HepG2 (cell line): Measurements from ENCODE around the gene PBX2. TPM values are rescaled to one million over a fixed set of nuclear protein-coding genes. Genes with fewer than 3 reads are reported as not detected.
A peak's percentile ranks its signal among the peaks of the same experiment; 100 is the strongest.

Experiments used
- CCDC6 ChIP-seq: sonication (generic); formaldehyde crosslinking; IDR thresholded peaks from 2 replicates; pipeline ENCODE4 v1.8.1; 2022; ENCODE audit warnings: mild to moderate bottlenecking, missing genetic modification reagents, moderate library complexity
- CHD4 ChIP-seq: fragments of 200-600 bp; sonication (generic); IDR thresholded peaks from 2 replicates; pipeline ENCODE4 v1.7.0; 2017; ENCODE audit warnings: mild to moderate bottlenecking, low read length, borderline replicate concordance
- FUBP1 ChIP-seq: sonication (generic); formaldehyde crosslinking; IDR thresholded peaks from 2 replicates; pipeline ENCODE4 v1.5.1; 2020; ENCODE audit warnings: missing genetic modification reagents, mild to moderate bottlenecking, borderline replicate concordance
- HMGXB3 ChIP-seq: sonication (generic); formaldehyde crosslinking; IDR thresholded peaks from 2 replicates; pipeline ENCODE4 v1.4.0; 2020; ENCODE audit warnings: missing genetic modification reagents, borderline replicate concordance
- JARID2 ChIP-seq: sonication (generic); formaldehyde crosslinking; IDR thresholded peaks from 2 replicates; pipeline ENCODE4 v1.8.1; 2023; ENCODE audit warnings: missing genetic modification reagents, inconsistent platforms; ENCODE audit not compliant: insufficient replicate concordance
- MAF1 ChIP-seq: sonication (generic); formaldehyde crosslinking; IDR thresholded peaks from 2 replicates; pipeline ENCODE4 v1.5.0; 2020; ENCODE audit warnings: missing genetic modification reagents, borderline replicate concordance
- SNAPC4 ChIP-seq: sonication (generic); formaldehyde crosslinking; IDR thresholded peaks from 2 replicates; pipeline ENCODE4 v1.4.0; 2020; ENCODE audit warnings: mild to moderate bottlenecking, missing genetic modification reagents
- ZBTB3 ChIP-seq: sonication (generic); formaldehyde crosslinking; IDR thresholded peaks from 2 replicates; pipeline ENCODE4 v1.4.0; 2020; ENCODE audit warnings: low read depth, mild to moderate bottlenecking, moderate library complexity, missing genetic modification reagents, borderline replicate concordance
- ZNF563 ChIP-seq: sonication (generic); formaldehyde crosslinking; IDR thresholded peaks from 2 replicates; pipeline ENCODE4 v1.8.0; 2022; ENCODE audit warnings: mild to moderate bottlenecking, moderate library complexity, missing genetic modification reagents
- ZNF614 ChIP-seq: IDR thresholded peaks from 2 replicates; pipeline ENCODE4 v1.6.1; 2018; ENCODE audit warnings: missing biosample characterization, missing genetic modification reagents, inconsistent platforms, borderline replicate concordance
- ZNF788 ChIP-seq: sonication (generic); formaldehyde crosslinking; IDR thresholded peaks from 2 replicates; pipeline ENCODE4 v1.5.0; 2020; ENCODE audit warnings: mild to moderate bottlenecking, missing genetic modification reagents, borderline replicate concordance
- ZNF816 ChIP-seq: sonication (generic); formaldehyde crosslinking; IDR thresholded peaks from 2 replicates; pipeline ENCODE4 v1.8.0; 2022; ENCODE audit warnings: missing genetic modification reagents, mild to moderate bottlenecking, borderline replicate concordance
- ZSCAN5A ChIP-seq: sonication (generic); formaldehyde crosslinking; IDR thresholded peaks from 2 replicates; pipeline ENCODE4 v1.8.0; 2022; ENCODE audit warnings: mild to moderate bottlenecking, missing genetic modification reagents, borderline replicate concordance
- polyA plus RNA-seq, 8 experiments: library from polyadenylated mRNA; depleted of rRNA in 3 of 8; stranded (reverse) in 7 of 8; unstranded in 1 of 8; fragments of >200 nt; fragmentation: Illumina TruSeq in 4 of 8; extraction: Trizol in 4 of 8; gene quantifications; 2 replicates each; pipeline versions ENCODE4 v1.2.1 to v1.2.3, GENCODE V29; 2011 to 2016; ENCODE audit warnings: low read depth in 4 of 8, missing spikeins in 1 of 8, mixed read lengths in 1 of 8; ENCODE audit not compliant: insufficient read depth in 1 of 8
- total RNA-seq, 5 experiments: library from RNA; depleted of rRNA; stranded (reverse); fragments of >200 nt; fragmentation: Illumina TruSeq; extraction: Trizol; gene quantifications; 2 replicates each; pipeline ENCODE4 v1.2.3, GENCODE V29; 2016; ENCODE audit warnings: low read depth in 1 of 5

The PBX2 gene
- total and polyA plus RNA-seq, 2 of the 13 experiments (the other 11 are each of a cell fraction or from before 2014, with no cell fraction given) = 42.3 to 77.8 TPM

- TF ChIP-seq HMGXB3 (CRISPR knock-in tag) (peak; percentile 30; the same call in 1 of the 2 replicates), ZSCAN5A (CRISPR knock-in tag) (0 out of 2 replicates have a peak, but pooled peaks have one; percentile 41), CCDC6 (CRISPR knock-in tag) (0 out of 2 replicates have a peak, but pooled peaks have one; percentile 53), SNAPC4 (CRISPR knock-in tag) (0 out of 2 replicates have a peak, but pooled peaks have one; percentile 39), CHD4 (peak; percentile 80), ZNF788 (CRISPR knock-in tag) (no peak), FUBP1 (CRISPR knock-in tag) (0 out of 2 replicates have a peak, but pooled peaks have one; percentile 66), ZNF563 (CRISPR knock-in tag) (no peak), JARID2 (CRISPR knock-in tag) (peak; percentile 12), ZNF614 (peak; percentile 62; the same call in 1 of the 2 replicates), ZNF816 (peak; percentile 54; the same call in 1 of the 2 replicates), MAF1 (CRISPR knock-in tag) (no peak), ZBTB3 (CRISPR knock-in tag) (0 out of 2 replicates have a peak, but pooled peaks have one; percentile 8)
Measured at GRCh38 chr6:32194825-32195651, 5.0 kb upstream of the PBX2 start (continued).
